Measurements from ENCODE around the gene CES5A.

- TF ChIP-seq CTCF (conservative IDR thresholded peaks at IDR 0.05; ENCODE audit: low read depth, low read length) (no peak), POLR2A (IDR thresholded peaks at IDR 0.05; ENCODE audit: low read depth, low read length) (no peak), FOS (IDR thresholded peaks at IDR 0.05; ENCODE audit: low read depth, low read length) (no peak), MAZ (IDR thresholded peaks at IDR 0.05; ENCODE audit: borderline replicate concordance, low read depth, low read length) (no peak)
These were observed 25.6 kb downstream of the CES5A start for GRCh38 chr16:55849536-55849935.

Measured in IMR-90 (cell line).